Neural cell (in vitro differentiated cells): ENCODE data around the gene CSKMT. TPM values are rescaled to one million over a fixed set of nuclear protein-coding genes. Genes with fewer than 3 reads are reported as not detected.

ENCODE experiments used
- H2AFZ ChIP-seq: fragments of 200-600, 300-800 bp; sonication (generic), shearing (Covaris generic); 2 replicates; pipeline ENCODE4 v1.6.0; 2014; ENCODE audit warnings: low read depth, mild to moderate bottlenecking, antibody characterized with exemption, low read length, moderate library complexity
- H3F3A ChIP-seq: fragments of 200-600 bp; shearing (Covaris generic); 2 replicates; pipeline ENCODE4 v1.6.1; 2016; ENCODE audit warnings: mild to moderate bottlenecking, moderate library complexity, mixed read lengths, antibody characterized with exemption, low read length; ENCODE audit not compliant: insufficient read depth, poor library complexity, severe bottlenecking
- H3K27ac ChIP-seq: fragments of 200-600, 300-800 bp; sonication (generic), shearing (Covaris generic); 2 replicates; pipeline ENCODE4 v1.5.1; 2014; ENCODE audit warnings: mild to moderate bottlenecking, low read length, moderate library complexity
- H3K27me3 ChIP-seq: fragments of 300-800, 200-600 bp; sonication (generic), shearing (Covaris generic); 2 replicates; pipeline ENCODE4 v1.6.0; 2014; ENCODE audit warnings: mild to moderate bottlenecking, low read depth, low read length, moderate library complexity; ENCODE audit not compliant: insufficient read depth
- H3K36me3 ChIP-seq: fragments of 300-800, 200-600 bp; sonication (generic), shearing (Covaris generic); 2 replicates; pipeline ENCODE4 v1.5.1; 2014; ENCODE audit warnings: mild to moderate bottlenecking, antibody characterized with exemption, low read length, moderate library complexity; ENCODE audit not compliant: insufficient read depth
- H3K4me2 ChIP-seq: fragments of 300-800, 200-600 bp; sonication (generic), shearing (Covaris generic); 2 replicates; pipeline ENCODE4 v1.6.0; 2014; ENCODE audit warnings: mild to moderate bottlenecking, low read length
- H3K4me3 ChIP-seq: fragments of 300-800, 200-600 bp; sonication (generic), shearing (Covaris generic); 2 replicates; pipeline ENCODE4 v1.5.1; 2014; ENCODE audit warnings: mild to moderate bottlenecking, low read length, moderate library complexity
- H3K79me2 ChIP-seq: fragments of 200-600 bp; shearing (Covaris generic); replicated peaks from 2 replicates; pipeline ENCODE4 v1.6.0; 2014; ENCODE audit warnings: mild to moderate bottlenecking, low read length, moderate library complexity; ENCODE audit not compliant: insufficient read depth
- H3K9ac ChIP-seq: fragments of 300-800, 200-600 bp; sonication (generic), shearing (Covaris generic); 2 replicates; pipeline ENCODE4 v1.6.1; 2016; ENCODE audit warnings: mild to moderate bottlenecking, low read length, mixed read lengths
- H3K9me2 ChIP-seq: fragments of 200-600 bp; shearing (Covaris generic); 2 replicates; pipeline ENCODE4 v1.6.1; 2016; ENCODE audit warnings: mild to moderate bottlenecking, low read length, mixed read lengths; ENCODE audit not compliant: insufficient read depth
- H3K9me3 ChIP-seq: fragments of 200-600, 300-800 bp; sonication (generic), shearing (Covaris generic); 2 replicates; pipeline ENCODE4 v1.6.1; 2016; ENCODE audit warnings: mild to moderate bottlenecking, mixed run types, low read length, moderate library complexity, mixed read lengths
- H4K20me1 ChIP-seq: fragments of 200-600 bp; shearing (Covaris generic); 2 replicates; pipeline ENCODE4 v1.6.1; 2016; ENCODE audit warnings: mild to moderate bottlenecking, mixed run types; ENCODE audit not compliant: insufficient read depth
- EP300 ChIP-seq: fragments of 450-650 bp; conservative IDR thresholded peaks from 2 replicates; pipeline ENCODE4 v1.6.1; 2014; ENCODE audit warnings: antibody characterized with exemption, mild to moderate bottlenecking, moderate library complexity; ENCODE audit not compliant: poor library complexity, severe bottlenecking
- EZH2 ChIP-seq: fragments of 200-600, 300-800 bp; shearing (Covaris generic), sonication (generic); IDR thresholded peaks from 2 replicates; pipeline ENCODE4 v1.6.1; 2014; ENCODE audit warnings: antibody characterized with exemption, low read length, borderline replicate concordance, mild to moderate bottlenecking; ENCODE audit not compliant: insufficient read depth, poor library complexity, severe bottlenecking
- MXI1 ChIP-seq: fragments of 450-650 bp; conservative IDR thresholded peaks from 2 replicates; pipeline ENCODE4 v1.6.1; 2014; ENCODE audit warnings: antibody characterized with exemption, mild to moderate bottlenecking; ENCODE audit not compliant: poor library complexity, severe bottlenecking
- POLR2AphosphoS5 ChIP-seq: IDR thresholded peaks from 2 replicates; pipeline ENCODE4 v1.6.1; 2012
- RAD21 ChIP-seq: fragments of 450-650 bp; conservative IDR thresholded peaks from 2 replicates; pipeline ENCODE4 v1.6.1; 2014; ENCODE audit warnings: antibody characterized with exemption, mild to moderate bottlenecking, moderate library complexity
- SMC3 ChIP-seq: fragments of 450-650 bp; conservative IDR thresholded peaks from 2 replicates; pipeline ENCODE4 v1.6.1; 2014; ENCODE audit warnings: antibody characterized with exemption, mild to moderate bottlenecking, moderate library complexity; ENCODE audit not compliant: poor library complexity
- TAF1 ChIP-seq: IDR thresholded peaks from 2 replicates; pipeline ENCODE4 v1.6.1; 2012; ENCODE audit warnings: low read depth
- polyA plus RNA-seq: library from polyadenylated mRNA; depleted of rRNA; stranded (reverse); fragments of >200 nt; gene quantifications from 2 replicates; pipeline ENCODE4 v1.2.3, GENCODE V29; 2014
- small RNA-seq, 3 experiments: library from RNA; depleted of rRNA; stranded (forward); fragments of <200 nt; gene quantifications; one replicate each; pipeline ENCODE3, GENCODE V24; 2012
- TF ChIP-seq, protein P1 (sequence below): fragments of 450-650 bp; IDR thresholded peaks from 2 replicates; pipeline ENCODE4 v1.5.1; 2014; ENCODE audit warnings: antibody characterized with exemption, mild to moderate bottlenecking, moderate library complexity; ENCODE audit not compliant: poor library complexity, severe bottlenecking
- TF ChIP-seq, protein P2 (sequence below): IDR thresholded peaks from 2 replicates; pipeline ENCODE4 v1.6.1; 2012; ENCODE audit warnings: borderline replicate concordance

Gene CSKMT
- polyA plus RNA-seq, 1 donor from 2014 or later, result 16.0 TPM

DNA sequence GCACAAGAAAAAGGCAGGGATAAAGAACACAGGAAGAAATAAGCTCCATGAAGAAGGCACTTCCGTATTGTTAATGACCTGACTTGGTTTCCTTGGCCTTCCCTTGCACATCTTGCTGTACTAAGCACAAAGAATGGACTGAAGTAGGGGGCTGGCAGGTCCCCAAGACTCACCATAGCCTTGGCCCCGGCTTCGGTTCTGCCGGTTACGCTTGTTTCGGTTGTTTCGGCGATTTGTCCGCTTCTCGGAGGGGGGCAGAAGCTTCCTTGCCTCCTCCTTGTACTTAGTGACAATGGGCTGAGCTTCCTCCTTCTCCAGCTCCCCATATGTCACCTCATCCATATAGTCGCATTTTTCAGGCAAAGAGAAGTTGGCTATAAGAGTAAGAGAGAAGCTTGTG lies 51.7 kb downstream of the CSKMT start:
- H3F3A ChIP-seq, result no peaks in the 10 kb centered on the region
- peaks cover 12% of the 10 kb centered on the region for H3K79me2 ChIP-seq
- no peak overlapping the region for H3K9ac ChIP-seq
- TF ChIP-seq MXI1, result no peak
- TF ChIP-seq, protein P1, sequence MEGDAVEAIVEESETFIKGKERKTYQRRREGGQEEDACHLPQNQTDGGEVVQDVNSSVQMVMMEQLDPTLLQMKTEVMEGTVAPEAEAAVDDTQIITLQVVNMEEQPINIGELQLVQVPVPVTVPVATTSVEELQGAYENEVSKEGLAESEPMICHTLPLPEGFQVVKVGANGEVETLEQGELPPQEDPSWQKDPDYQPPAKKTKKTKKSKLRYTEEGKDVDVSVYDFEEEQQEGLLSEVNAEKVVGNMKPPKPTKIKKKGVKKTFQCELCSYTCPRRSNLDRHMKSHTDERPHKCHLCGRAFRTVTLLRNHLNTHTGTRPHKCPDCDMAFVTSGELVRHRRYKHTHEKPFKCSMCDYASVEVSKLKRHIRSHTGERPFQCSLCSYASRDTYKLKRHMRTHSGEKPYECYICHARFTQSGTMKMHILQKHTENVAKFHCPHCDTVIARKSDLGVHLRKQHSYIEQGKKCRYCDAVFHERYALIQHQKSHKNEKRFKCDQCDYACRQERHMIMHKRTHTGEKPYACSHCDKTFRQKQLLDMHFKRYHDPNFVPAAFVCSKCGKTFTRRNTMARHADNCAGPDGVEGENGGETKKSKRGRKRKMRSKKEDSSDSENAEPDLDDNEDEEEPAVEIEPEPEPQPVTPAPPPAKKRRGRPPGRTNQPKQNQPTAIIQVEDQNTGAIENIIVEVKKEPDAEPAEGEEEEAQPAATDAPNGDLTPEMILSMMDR, result no peak
- no peak for TF ChIP-seq TAF1
- no peak for TF ChIP-seq SMC3
- no peak for TF ChIP-seq EP300
- TF ChIP-seq POLR2AphosphoS5, result no peak
- TF ChIP-seq, protein P2, sequence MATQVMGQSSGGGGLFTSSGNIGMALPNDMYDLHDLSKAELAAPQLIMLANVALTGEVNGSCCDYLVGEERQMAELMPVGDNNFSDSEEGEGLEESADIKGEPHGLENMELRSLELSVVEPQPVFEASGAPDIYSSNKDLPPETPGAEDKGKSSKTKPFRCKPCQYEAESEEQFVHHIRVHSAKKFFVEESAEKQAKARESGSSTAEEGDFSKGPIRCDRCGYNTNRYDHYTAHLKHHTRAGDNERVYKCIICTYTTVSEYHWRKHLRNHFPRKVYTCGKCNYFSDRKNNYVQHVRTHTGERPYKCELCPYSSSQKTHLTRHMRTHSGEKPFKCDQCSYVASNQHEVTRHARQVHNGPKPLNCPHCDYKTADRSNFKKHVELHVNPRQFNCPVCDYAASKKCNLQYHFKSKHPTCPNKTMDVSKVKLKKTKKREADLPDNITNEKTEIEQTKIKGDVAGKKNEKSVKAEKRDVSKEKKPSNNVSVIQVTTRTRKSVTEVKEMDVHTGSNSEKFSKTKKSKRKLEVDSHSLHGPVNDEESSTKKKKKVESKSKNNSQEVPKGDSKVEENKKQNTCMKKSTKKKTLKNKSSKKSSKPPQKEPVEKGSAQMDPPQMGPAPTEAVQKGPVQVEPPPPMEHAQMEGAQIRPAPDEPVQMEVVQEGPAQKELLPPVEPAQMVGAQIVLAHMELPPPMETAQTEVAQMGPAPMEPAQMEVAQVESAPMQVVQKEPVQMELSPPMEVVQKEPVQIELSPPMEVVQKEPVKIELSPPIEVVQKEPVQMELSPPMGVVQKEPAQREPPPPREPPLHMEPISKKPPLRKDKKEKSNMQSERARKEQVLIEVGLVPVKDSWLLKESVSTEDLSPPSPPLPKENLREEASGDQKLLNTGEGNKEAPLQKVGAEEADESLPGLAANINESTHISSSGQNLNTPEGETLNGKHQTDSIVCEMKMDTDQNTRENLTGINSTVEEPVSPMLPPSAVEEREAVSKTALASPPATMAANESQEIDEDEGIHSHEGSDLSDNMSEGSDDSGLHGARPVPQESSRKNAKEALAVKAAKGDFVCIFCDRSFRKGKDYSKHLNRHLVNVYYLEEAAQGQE, result no peak
- no peak for TF ChIP-seq EZH2
- TF ChIP-seq RAD21, result no peak
- no peak overlapping the region for H3K4me2 ChIP-seq
- no peaks in the 10 kb centered on the region for H3K9me2 ChIP-seq
- H3K36me3 ChIP-seq, result peaks cover 18% of the 10 kb centered on the region
- no peaks in the 10 kb centered on the region for H3K9me3 ChIP-seq
- H3K27me3 ChIP-seq, result no peaks in the 10 kb centered on the region
- H2AFZ ChIP-seq, result no peak overlapping the region
- H3K4me3 ChIP-seq, result no peak overlapping the region
- no peaks in the 10 kb centered on the region for H4K20me1 ChIP-seq
- no peak overlapping the region for H3K27ac ChIP-seq

Small RNA genes lying within 50 kb of the gene (small RNA-seq; reads per million reads assigned to genes)
- 0 reads per million in 3 experiments for gene SNORA57

Other genes starting within 250 kb of the CSKMT start
- not detected in 2 replicates for gene SCGB1A1, start 246.3 kb upstream of the CSKMT start, polyA plus RNA-seq
- gene AHNAK, start 118.5 kb upstream of the CSKMT start, polyA plus RNA-seq, result 0.11 and 0.12 TPM in 2 replicates
- gene EEF1G, start 91.4 kb upstream of the CSKMT start, polyA plus RNA-seq, result 1,473 and 1,555 TPM in 2 replicates
- 12.0 and 17.8 TPM in 2 replicates for gene TUT1, start 73.8 kb upstream of the CSKMT start, polyA plus RNA-seq
- gene MTA2, start 63.4 kb upstream of the CSKMT start, polyA plus RNA-seq, result 130 and 140 TPM in 2 replicates
- 0.38 and 2.5 TPM in 2 replicates for gene EML3, start 52.5 kb upstream of the CSKMT start, polyA plus RNA-seq
- 0.31 TPM in 1 of 2 replicates, not detected in the other for gene ROM1, start 52.1 kb upstream of the CSKMT start, polyA plus RNA-seq
- 102 and 127 TPM in 2 replicates for gene B3GAT3, start 43.3 kb upstream of the CSKMT start, polyA plus RNA-seq
- 60.6 and 62.7 TPM in 2 replicates for gene GANAB, start 18.7 kb upstream of the CSKMT start, polyA plus RNA-seq
- 6.5 and 7.5 TPM in 2 replicates for gene INTS5, start 12.0 kb upstream of the CSKMT start, polyA plus RNA-seq
- gene C11orf98, start 102 bp upstream of the CSKMT start, polyA plus RNA-seq, result 92.0 and 103 TPM in 2 replicates
- gene UQCC3, start 6.4 kb downstream of the CSKMT start, polyA plus RNA-seq, result 6.8 and 8.4 TPM in 2 replicates
- gene LBHD1, start 7.0 kb downstream of the CSKMT start, polyA plus RNA-seq, result 10.5 and 10.6 TPM in 2 replicates
- gene UBXN1, start 13.8 kb downstream of the CSKMT start, polyA plus RNA-seq, result 209 and 248 TPM in 2 replicates
- gene LRRN4CL, start 24.2 kb downstream of the CSKMT start, polyA plus RNA-seq, result 0.44 and 0.82 TPM in 2 replicates
- 304 and 305 TPM in 2 replicates for gene BSCL2, start 42.1 kb downstream of the CSKMT start, polyA plus RNA-seq
- 120 and 121 TPM in 2 replicates for gene GNG3, start 42.4 kb downstream of the CSKMT start, polyA plus RNA-seq
- gene HNRNPUL2, start 62.1 kb downstream of the CSKMT start, polyA plus RNA-seq, result 27.5 and 29.3 TPM in 2 replicates
- 48.6 and 55.2 TPM in 2 replicates for gene TTC9C, start 63.2 kb downstream of the CSKMT start, polyA plus RNA-seq
- 8.5 and 20.9 TPM in 2 replicates for gene ZBTB3, start 88.8 kb downstream of the CSKMT start, polyA plus RNA-seq
- 207 and 232 TPM in 2 replicates for gene POLR2G, start 96.3 kb downstream of the CSKMT start, polyA plus RNA-seq
- gene TAF6L, start 106.1 kb downstream of the CSKMT start, polyA plus RNA-seq, result 55.2 and 61.7 TPM in 2 replicates
- 24.5 and 28.1 TPM in 2 replicates for gene TMEM179B, start 122.1 kb downstream of the CSKMT start, polyA plus RNA-seq
- 16.5 and 27.4 TPM in 2 replicates for gene TMEM223, start 126.7 kb downstream of the CSKMT start, polyA plus RNA-seq
- gene NXF1, start 140.1 kb downstream of the CSKMT start, polyA plus RNA-seq, result 26.0 and 32.1 TPM in 2 replicates
- 28.5 and 30.5 TPM in 2 replicates for gene STX5, start 166.7 kb downstream of the CSKMT start, polyA plus RNA-seq
- gene TEX54, start 167.5 kb downstream of the CSKMT start, polyA plus RNA-seq, result not detected in 2 replicates
- gene WDR74, start 174.3 kb downstream of the CSKMT start, polyA plus RNA-seq, result 50.4 and 71.7 TPM in 2 replicates
- gene SLC3A2, start 215.6 kb downstream of the CSKMT start, polyA plus RNA-seq, result 176 and 182 TPM in 2 replicates